ENCODE results near the gene TCF25.

GRCh38 chr16:89955001-89955685, 81.8 kb downstream of the TCF25 start:
- TF ChIP-seq CTCF (IDR thresholded peaks at IDR 0.05) (no peak), POLR2A (IDR thresholded peaks at IDR 0.05) (no peak)

Data from esophagus squamous epithelium (tissue), 4 donors.